ENCODE results near the gene PRR9. TPM values are rescaled to one million over a fixed set of nuclear protein-coding genes. Genes with fewer than 3 reads are reported as not detected.
A peak's percentile ranks its signal among the peaks of the same experiment; 100 is the strongest.
"Not testable (repeated sequence)": the region's sequence is repeated elsewhere in the genome, so short reads cannot be mapped to it uniquely, and the experiment has no call there.

PRR9 gene
- total RNA-seq, 2 experiments from 2014 or later: not detected

DNA sequence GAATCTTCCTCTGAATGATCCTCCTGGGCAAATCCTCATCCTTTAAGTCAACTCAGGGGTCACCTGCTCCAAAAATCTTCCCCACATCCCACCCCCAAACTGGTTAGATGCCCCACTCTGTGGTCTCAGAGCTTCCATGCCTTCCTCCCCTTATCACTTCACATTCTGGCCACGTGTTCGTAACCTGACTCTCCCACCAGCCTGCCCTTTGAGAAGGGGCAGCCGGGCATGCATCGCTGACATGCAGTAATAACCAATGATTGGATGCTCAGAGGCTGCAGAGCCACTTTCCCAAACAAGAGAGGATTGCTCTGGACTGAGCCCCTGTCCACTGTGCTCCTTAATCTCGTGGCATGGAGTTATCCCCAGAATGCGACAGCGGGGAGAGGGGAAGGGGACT is 7.2 kb upstream of the PRR9 start:
- CTCF ChIA-PET: interaction anchor here (1.5 kb wide), 1 partner anchor 18 kb away, joined by 4 read pairs; no protein-coding TSS in a partner anchor
- Mint-ChIP-seq H3K4me1 (ENCODE audit: low read depth) (no peaks in the 10 kb centered on the region), H3K4me3 (no peak overlapping the region), H3K36me3 (ENCODE audit: low read depth) (no peaks in the 10 kb centered on the region), H3K27ac (no peak overlapping the region), H3K9me3 (no peaks in the 10 kb centered on the region), H3K27me3 (ENCODE audit: low read depth) (peaks cover 9% of the 10 kb centered on the region)
- intact Hi-C loops (cut with micrococcal nuclease): no loop called here
- no peak for DNase-seq

GRCh38 chr1:153212201-153212600 is 5.2 kb upstream of the PRR9 start:
- H3K36me3 Mint-ChIP-seq (ENCODE audit: low read depth): no peaks in the 10 kb centered on the region
- peaks cover 9% of the 10 kb centered on the region for H3K27me3 Mint-ChIP-seq (ENCODE audit: low read depth)
- intact Hi-C loops (cut with micrococcal nuclease): no loop called here
- H3K4me1 Mint-ChIP-seq (ENCODE audit: low read depth): no peaks in the 10 kb centered on the region
- CTCF ChIA-PET: interaction anchor here (1.8 kb wide), 1 partner anchor 8 kb away, joined by 4 read pairs; no protein-coding TSS in a partner anchor
- no peaks in the 10 kb centered on the region for H3K9me3 Mint-ChIP-seq
- no peak overlapping the region for H3K4me3 Mint-ChIP-seq
- H3K27ac Mint-ChIP-seq: no peak overlapping the region
- DNase-seq: no peak

DNA sequence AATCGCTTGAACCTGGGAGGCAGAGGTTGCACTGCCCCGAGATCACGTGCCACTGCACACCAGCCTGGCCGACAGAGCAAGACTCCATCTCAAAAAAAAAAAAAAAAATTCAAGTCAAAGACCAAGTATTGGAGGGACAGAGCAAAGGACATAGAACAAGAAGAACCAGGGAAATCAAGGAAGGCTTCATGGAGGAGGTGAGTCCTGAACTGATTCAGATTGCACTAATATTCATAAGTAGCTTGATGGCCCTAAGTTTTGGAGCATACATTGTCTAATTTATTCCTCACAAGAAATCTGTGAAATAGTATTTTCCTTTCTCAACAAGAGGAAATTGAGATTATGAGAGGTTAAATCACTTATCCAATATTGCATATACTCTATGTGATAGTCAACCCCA is 3.9 kb upstream of the PRR9 start:
- intact Hi-C loops (cut with micrococcal nuclease): no loop called here
- H3K27me3 Mint-ChIP-seq (ENCODE audit: low read depth): peaks cover 7% of the 10 kb centered on the region
- no peaks in the 10 kb centered on the region for H3K36me3 Mint-ChIP-seq (ENCODE audit: low read depth)
- no peaks in the 10 kb centered on the region for H3K9me3 Mint-ChIP-seq
- H3K4me3 Mint-ChIP-seq: no peak overlapping the region
- no peak for DNase-seq
- no peaks in the 10 kb centered on the region for H3K4me1 Mint-ChIP-seq (ENCODE audit: low read depth)
- CTCF ChIA-PET: interaction anchor here (0.7 kb wide), 1 partner anchor 914 kb away, joined by 5 read pairs; no protein-coding TSS in a partner anchor
- H3K27ac Mint-ChIP-seq: no peak overlapping the region

DNA sequence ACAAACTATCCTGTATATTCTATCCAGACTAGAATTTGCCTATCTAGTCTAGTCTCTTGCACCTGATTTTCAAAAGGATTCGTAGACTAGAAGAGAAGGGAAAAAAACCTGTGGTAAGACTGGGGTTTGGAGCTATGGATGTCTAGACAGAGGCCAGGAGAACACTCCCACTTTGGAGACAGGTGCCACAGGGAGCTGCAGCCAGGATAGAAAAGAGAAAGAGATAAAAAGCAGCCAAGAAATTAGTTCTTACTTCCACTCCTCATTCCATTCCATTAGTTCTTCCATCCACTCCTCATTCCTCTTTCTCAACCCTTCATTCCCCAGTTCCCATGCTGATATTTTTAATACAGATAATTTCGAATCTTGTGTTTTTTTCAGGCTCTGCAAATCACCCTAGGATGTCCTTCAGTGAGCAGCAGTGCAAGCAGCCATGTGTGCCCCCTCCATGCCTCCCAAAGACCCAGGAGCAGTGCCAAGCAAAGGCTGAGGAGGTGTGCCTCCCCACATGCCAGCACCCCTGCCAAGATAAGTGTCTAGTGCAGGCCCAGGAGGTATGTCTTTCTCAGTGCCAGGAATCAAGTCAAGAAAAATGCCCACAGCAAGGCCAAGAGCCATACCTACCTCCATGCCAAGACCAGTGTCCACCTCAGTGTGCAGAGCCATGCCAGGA is 496 bp downstream of the PRR9 start:
- no peaks in the 10 kb centered on the region for H3K4me1 Mint-ChIP-seq (ENCODE audit: low read depth)
- H3K27ac Mint-ChIP-seq: no peak overlapping the region
- no peaks in the 10 kb centered on the region for H3K9me3 Mint-ChIP-seq
- intact Hi-C loops (cut with micrococcal nuclease): no loop called here
- DNase-seq: no peak
- CTCF ChIA-PET: interaction anchor here (1.8 kb wide), 1 partner anchor 11 kb away, joined by 6 read pairs; no protein-coding TSS in a partner anchor
- peaks cover 2% of the 10 kb centered on the region for H3K27me3 Mint-ChIP-seq (ENCODE audit: low read depth)
- H3K36me3 Mint-ChIP-seq (ENCODE audit: low read depth): no peaks in the 10 kb centered on the region
- no peak overlapping the region for H3K4me3 Mint-ChIP-seq

- H3K27ac Mint-ChIP-seq: no peak overlapping the region
These were observed 3.4 kb downstream of the PRR9 start for GRCh38 chr1:153220606-153221303.

DNA sequence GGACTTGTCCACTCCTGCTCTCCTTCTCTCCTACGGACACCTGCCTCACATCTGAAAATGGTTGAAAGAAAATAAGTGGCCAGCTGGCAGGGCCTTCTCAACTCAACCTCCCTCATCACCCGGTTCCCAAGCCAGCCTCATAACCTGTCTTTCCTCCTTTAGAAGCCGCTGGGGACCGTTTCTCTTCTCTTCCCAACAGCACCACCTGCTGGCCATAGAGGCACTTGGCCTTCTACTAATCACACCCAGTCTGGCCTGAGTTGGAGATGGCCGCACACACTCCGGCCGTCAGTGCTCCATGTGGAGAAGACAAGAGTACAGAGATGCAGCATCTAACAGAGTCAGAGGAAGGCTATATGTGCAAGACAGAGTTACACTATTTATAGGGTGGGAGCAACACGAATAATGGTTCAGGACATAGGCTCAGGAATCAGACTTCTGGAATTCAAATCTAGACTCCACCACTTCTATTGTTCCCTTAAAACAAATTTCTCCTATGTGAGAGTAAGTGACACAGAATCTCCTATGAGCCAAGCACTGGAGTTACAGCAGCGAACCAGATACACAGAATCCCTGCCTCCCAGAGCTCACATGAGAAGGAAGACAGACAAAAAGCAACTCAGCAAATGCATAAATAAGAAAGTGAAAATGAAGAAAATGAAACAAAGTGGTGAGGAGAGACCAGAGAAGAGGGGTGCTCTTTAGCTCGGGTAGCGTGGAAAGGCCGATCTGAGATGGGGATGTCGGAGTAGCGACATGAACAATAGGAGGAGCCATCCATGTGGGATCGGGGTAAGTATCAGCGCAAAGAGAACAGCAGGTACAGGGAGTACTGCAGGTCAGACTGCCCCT is 5.9 kb downstream of the PRR9 start:
- H3K4me3 Mint-ChIP-seq; H3K4me1 Mint-ChIP-seq (ENCODE audit: low read depth); H3K9me3 Mint-ChIP-seq; H3K27ac Mint-ChIP-seq; H3K36me3 Mint-ChIP-seq (ENCODE audit: low read depth); H3K27me3 Mint-ChIP-seq (ENCODE audit: low read depth): not testable (repeated sequence)
- CTCF ChIA-PET: interaction anchor here (0.6 to 3.4 kb wide), 6 partner anchors 16 to 579 kb away, joined by 3 to 12 read pairs (median 4); no protein-coding TSS in a partner anchor
- peak; percentile 80 for DNase-seq
- intact Hi-C loops (cut with micrococcal nuclease): loop anchor here (1.0 kb wide), 2 partner anchors 354 to 569 kb away; no protein-coding TSS in a partner anchor

More at GRCh38 chr1:153220606-153221303, 3.4 kb downstream of the PRR9 start:
- Mint-ChIP-seq H3K27me3 (ENCODE audit: low read depth) (peaks cover 4% of the 10 kb centered on the region), H3K4me1 (ENCODE audit: low read depth) (no peaks in the 10 kb centered on the region), H3K9me3 (no peaks in the 10 kb centered on the region), H3K36me3 (ENCODE audit: low read depth) (no peaks in the 10 kb centered on the region), H3K4me3 (no peak overlapping the region)
- intact Hi-C loops (cut with micrococcal nuclease): no loop called here
- CTCF ChIA-PET: interaction anchor here (0.7 to 3.4 kb wide), 10 partner anchors 8 to 567 kb away, joined by 3 to 12 read pairs (median 4); no protein-coding TSS in a partner anchor
- DNase-seq: no peak

- CTCF ChIA-PET: interaction anchor here (1.4 to 1.7 kb wide), 3 partner anchors 7 to 18 kb away, joined by 3 to 6 read pairs (median 4); no protein-coding TSS in a partner anchor
- intact Hi-C loops (cut with micrococcal nuclease): no loop called here
- no peak for DNase-seq
- Mint-ChIP-seq H3K36me3 (ENCODE audit: low read depth) (no peaks in the 10 kb centered on the region), H3K4me1 (ENCODE audit: low read depth) (no peaks in the 10 kb centered on the region), H3K27ac (no peak overlapping the region), H3K27me3 (ENCODE audit: low read depth) (peaks cover 7% of the 10 kb centered on the region), H3K4me3 (no peak overlapping the region), H3K9me3 (no peaks in the 10 kb centered on the region)
These were observed 10.4 kb downstream of the PRR9 start for GRCh38 chr1:153227810-153228209.

DNA sequence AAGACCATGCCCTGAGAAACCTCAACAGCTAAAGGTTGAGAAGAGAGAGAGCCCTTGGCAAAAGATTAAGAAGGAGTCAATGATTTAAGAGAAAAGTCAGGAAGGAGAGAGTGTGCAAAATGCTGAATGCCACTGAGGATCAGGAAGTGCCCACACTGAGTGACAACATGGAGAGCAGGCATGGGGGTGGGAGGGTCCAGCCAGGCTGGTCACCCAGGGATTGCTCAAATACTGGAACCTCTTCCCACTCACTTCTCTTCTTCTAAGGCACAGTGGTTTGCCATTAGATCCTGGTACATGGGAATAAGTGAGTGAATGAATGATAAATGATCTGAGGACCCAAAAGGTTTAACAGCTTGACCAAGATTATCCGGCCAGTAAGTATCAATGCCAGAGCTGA is 11.1 kb downstream of the PRR9 start:
- intact Hi-C loops (cut with micrococcal nuclease): no loop called here

GRCh38 chr1:153229076-153229829 is 11.9 kb downstream of the PRR9 start:
- H3K27ac Mint-ChIP-seq; H3K9me3 Mint-ChIP-seq; H3K36me3 Mint-ChIP-seq (ENCODE audit: low read depth); intact Hi-C loops (cut with micrococcal nuclease); H3K27me3 Mint-ChIP-seq (ENCODE audit: low read depth); H3K4me1 Mint-ChIP-seq (ENCODE audit: low read depth); H3K4me3 Mint-ChIP-seq: not testable (repeated sequence)
- CTCF ChIA-PET: interaction anchor here (0.7 to 1.7 kb wide), 7 partner anchors 8 to 358 kb away, joined by 3 to 6 read pairs (median 3); no protein-coding TSS in a partner anchor
- peak; percentile 44 for DNase-seq

More for the DNA sequence above, 11.1 kb downstream of the PRR9 start:
- no peaks in the 10 kb centered on the region for H3K9me3 Mint-ChIP-seq
- CTCF ChIA-PET: interaction anchor here (0.7 to 1.7 kb wide), 6 partner anchors 8 to 358 kb away, joined by 3 to 6 read pairs (median 3); no protein-coding TSS in a partner anchor
- H3K4me1 Mint-ChIP-seq (ENCODE audit: low read depth): no peaks in the 10 kb centered on the region
- no peak overlapping the region for H3K27ac Mint-ChIP-seq
- H3K27me3 Mint-ChIP-seq (ENCODE audit: low read depth): peaks cover 7% of the 10 kb centered on the region
- no peak overlapping the region for H3K4me3 Mint-ChIP-seq
- no peaks in the 10 kb centered on the region for H3K36me3 Mint-ChIP-seq (ENCODE audit: low read depth)
- no peak for DNase-seq

DNA sequence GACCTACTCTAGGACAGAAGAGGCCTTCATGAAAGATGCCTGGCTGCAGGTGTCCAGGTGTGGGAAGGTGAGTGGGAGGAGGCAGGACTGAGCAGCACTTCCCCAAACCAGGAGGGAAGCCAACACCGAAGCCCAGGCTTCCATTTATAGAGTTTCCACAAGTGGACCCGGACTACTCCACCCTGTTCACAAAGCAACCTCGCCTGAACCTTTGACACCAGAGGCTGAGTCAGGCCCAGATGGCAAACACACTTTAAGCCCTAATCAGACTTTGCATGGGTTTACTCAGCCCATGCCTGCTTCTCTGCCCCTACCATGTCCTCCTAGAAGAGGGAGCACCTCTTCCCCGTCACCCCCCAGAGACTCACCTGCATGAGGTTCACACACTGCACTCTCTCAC is 14.0 kb downstream of the PRR9 start:
- DNase-seq: no peak
- Mint-ChIP-seq H3K9me3 (no peaks in the 10 kb centered on the region), H3K4me3 (no peak overlapping the region), H3K27me3 (ENCODE audit: low read depth) (peaks cover 8% of the 10 kb centered on the region), H3K4me1 (ENCODE audit: low read depth) (no peaks in the 10 kb centered on the region), H3K36me3 (ENCODE audit: low read depth) (no peaks in the 10 kb centered on the region), H3K27ac (no peak overlapping the region)
- intact Hi-C loops (cut with micrococcal nuclease): no loop called here
- CTCF ChIA-PET: interaction anchor here (1.3 kb wide), 1 partner anchor 10 kb away, joined by 5 read pairs; no protein-coding TSS in a partner anchor

GRCh38 chr1:153231785-153232184 is 14.4 kb downstream of the PRR9 start:
- intact Hi-C loops (cut with micrococcal nuclease): no loop called here
- H3K27me3 Mint-ChIP-seq (ENCODE audit: low read depth): peaks cover 8% of the 10 kb centered on the region
- no peaks in the 10 kb centered on the region for H3K4me1 Mint-ChIP-seq (ENCODE audit: low read depth)
- no peak for DNase-seq
- no peak overlapping the region for H3K4me3 Mint-ChIP-seq
- no peak overlapping the region for H3K27ac Mint-ChIP-seq
- CTCF ChIA-PET: interaction anchor here (1.1 kb wide), 1 partner anchor 8 kb away, joined by 4 read pairs; no protein-coding TSS in a partner anchor
- no peaks in the 10 kb centered on the region for H3K36me3 Mint-ChIP-seq (ENCODE audit: low read depth)
- H3K9me3 Mint-ChIP-seq: no peaks in the 10 kb centered on the region
